ENCODE data around the gene HOXD10. TPM values are rescaled to one million over a fixed set of nuclear protein-coding genes. Genes with fewer than 3 reads are reported as not detected.

HOXD10 gene
- total and polyA plus RNA-seq, 2 experiments from 2014 or later, result not detected

DNA sequence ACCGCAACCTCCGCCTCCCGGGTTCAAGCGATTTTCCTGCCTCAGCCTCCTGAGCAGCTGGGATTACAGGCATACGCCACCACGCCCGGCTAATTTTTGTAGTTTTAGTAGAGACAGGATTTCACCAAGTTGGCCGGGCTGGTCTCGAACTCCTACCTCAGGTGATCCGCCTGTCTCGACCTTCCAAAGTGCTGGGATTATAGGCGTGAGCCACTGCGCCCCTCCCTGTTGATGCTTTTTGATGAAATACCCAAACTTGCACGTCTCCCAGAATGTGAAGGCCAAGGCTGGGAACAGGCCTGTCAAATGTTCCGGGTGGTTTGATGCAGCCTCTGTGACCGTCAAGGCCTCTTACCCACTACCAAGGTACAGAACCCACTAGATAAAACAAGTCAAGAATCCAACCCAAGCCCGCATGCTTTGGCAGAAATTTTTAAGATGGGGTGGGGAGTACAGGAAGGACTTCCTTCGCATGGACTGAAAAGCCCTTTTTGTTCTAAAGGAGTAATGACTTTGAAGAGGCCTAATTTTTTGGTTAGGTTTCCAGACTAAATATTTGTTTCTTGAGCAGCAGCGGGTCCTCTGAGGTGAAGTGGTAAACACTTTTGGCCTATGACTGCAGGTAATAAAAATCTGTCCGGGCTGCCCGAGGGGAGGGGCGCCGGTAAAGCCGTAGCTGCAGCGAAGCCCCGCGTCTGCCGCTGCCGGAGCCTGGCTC, 29.1 kb upstream of the HOXD10 start:
- H3K4me2 ChIP-seq, result peak overlapping the region; percentile 81

More for the DNA sequence above, 29.1 kb upstream of the HOXD10 start:
- H3K27me3 ChIP-seq (ENCODE audit: insufficient read depth), result peaks cover 99% of the 10 kb centered on the region
- no peaks in the 10 kb centered on the region for H3K79me2 ChIP-seq (replicated peaks; ENCODE audit: insufficient read depth)
- no peak for DNase-seq (ENCODE audit: low spot score)
- H4K20me1 ChIP-seq (replicated peaks; ENCODE audit: insufficient read depth), result peaks cover 47% of the 10 kb centered on the region
- H3F3A ChIP-seq (replicated peaks; ENCODE audit: low read depth), result peaks cover 48% of the 10 kb centered on the region
- Mint-ChIP-seq H3K27me3 (ENCODE audit: insufficient read depth, low read depth, poor library complexity) (peaks cover 98% of the 10 kb centered on the region), H3K36me3 (ENCODE audit: low read depth) (no peaks in the 10 kb centered on the region), H3K9me3 (peaks cover 10% of the 10 kb centered on the region; the same call in 2 of the 3 replicates), H3K4me1 (peaks cover 39% of the 10 kb centered on the region), H3K4me3 (peak overlapping the region; percentile 70; the same call in 2 of the 3 replicates), H3K27ac (no peak overlapping the region)
- peaks cover 49% of the 10 kb centered on the region for H3K4me1 ChIP-seq (ENCODE audit: insufficient read depth)
- no peak overlapping the region for H3K27ac ChIP-seq (ENCODE audit: low read depth)
- H3K9me2 ChIP-seq (ENCODE audit: insufficient read depth), result no peaks in the 10 kb centered on the region
- H3K4me3 ChIP-seq, result peak overlapping the region; percentile 50
- no peaks in the 10 kb centered on the region for H3K36me3 ChIP-seq (ENCODE audit: insufficient read depth)
- no peak overlapping the region; the same call in 1 of the 2 replicates for H2AFZ ChIP-seq
- ATAC-seq, result no peak
- TF ChIP-seq EZH2 (IDR thresholded peaks at IDR 0.05; ENCODE audit: low read depth, unreplicated experiment), result peak; percentile 88
- TF ChIP-seq, protein P1, sequence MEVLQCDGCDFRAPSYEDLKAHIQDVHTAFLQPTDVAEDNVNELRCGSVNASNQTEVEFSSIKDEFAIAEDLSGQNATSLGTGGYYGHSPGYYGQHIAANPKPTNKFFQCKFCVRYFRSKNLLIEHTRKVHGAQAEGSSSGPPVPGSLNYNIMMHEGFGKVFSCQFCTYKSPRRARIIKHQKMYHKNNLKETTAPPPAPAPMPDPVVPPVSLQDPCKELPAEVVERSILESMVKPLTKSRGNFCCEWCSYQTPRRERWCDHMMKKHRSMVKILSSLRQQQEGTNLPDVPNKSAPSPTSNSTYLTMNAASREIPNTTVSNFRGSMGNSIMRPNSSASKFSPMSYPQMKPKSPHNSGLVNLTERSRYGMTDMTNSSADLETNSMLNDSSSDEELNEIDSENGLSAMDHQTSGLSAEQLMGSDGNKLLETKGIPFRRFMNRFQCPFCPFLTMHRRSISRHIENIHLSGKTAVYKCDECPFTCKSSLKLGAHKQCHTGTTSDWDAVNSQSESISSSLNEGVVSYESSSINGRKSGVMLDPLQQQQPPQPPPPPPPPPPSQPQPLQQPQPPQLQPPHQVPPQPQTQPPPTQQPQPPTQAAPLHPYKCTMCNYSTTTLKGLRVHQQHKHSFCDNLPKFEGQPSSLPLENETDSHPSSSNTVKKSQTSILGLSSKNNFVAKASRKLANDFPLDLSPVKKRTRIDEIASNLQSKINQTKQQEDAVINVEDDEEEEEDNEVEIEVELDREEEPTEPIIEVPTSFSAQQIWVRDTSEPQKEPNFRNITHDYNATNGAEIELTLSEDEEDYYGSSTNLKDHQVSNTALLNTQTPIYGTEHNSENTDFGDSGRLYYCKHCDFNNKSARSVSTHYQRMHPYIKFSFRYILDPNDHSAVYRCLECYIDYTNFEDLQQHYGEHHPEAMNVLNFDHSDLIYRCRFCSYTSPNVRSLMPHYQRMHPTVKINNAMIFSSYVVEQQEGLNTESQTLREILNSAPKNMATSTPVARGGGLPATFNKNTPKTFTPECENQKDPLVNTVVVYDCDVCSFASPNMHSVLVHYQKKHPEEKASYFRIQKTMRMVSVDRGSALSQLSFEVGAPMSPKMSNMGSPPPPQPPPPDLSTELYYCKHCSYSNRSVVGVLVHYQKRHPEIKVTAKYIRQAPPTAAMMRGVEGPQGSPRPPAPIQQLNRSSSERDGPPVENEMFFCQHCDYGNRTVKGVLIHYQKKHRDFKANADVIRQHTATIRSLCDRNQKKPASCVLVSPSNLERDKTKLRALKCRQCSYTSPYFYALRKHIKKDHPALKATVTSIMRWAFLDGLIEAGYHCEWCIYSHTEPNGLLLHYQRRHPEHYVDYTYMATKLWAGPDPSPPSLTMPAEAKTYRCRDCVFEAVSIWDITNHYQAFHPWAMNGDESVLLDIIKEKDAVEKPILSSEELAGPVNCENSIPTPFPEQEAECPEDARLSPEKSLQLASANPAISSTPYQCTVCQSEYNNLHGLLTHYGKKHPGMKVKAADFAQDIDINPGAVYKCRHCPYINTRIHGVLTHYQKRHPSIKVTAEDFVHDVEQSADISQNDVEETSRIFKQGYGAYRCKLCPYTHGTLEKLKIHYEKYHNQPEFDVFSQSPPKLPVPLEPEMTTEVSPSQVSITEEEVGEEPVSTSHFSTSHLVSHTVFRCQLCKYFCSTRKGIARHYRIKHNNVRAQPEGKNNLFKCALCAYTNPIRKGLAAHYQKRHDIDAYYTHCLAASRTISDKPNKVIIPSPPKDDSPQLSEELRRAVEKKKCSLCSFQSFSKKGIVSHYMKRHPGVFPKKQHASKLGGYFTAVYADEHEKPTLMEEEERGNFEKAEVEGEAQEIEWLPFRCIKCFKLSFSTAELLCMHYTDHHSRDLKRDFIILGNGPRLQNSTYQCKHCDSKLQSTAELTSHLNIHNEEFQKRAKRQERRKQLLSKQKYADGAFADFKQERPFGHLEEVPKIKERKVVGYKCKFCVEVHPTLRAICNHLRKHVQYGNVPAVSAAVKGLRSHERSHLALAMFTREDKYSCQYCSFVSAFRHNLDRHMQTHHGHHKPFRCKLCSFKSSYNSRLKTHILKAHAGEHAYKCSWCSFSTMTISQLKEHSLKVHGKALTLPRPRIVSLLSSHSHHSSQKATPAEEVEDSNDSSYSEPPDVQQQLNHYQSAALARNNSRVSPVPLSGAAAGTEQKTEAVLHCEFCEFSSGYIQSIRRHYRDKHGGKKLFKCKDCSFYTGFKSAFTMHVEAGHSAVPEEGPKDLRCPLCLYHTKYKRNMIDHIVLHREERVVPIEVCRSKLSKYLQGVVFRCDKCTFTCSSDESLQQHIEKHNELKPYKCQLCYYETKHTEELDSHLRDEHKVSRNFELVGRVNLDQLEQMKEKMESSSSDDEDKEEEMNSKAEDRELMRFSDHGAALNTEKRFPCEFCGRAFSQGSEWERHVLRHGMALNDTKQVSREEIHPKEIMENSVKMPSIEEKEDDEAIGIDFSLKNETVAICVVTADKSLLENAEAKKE (CRISPR knock-in tag; IDR thresholded peaks at IDR 0.05), result no peak

Data from GM23338 (cell line).